ENCODE measurements around the gene DUT. TPM values are rescaled to one million over a fixed set of nuclear protein-coding genes. Genes with fewer than 3 reads are reported as not detected.
A peak's percentile ranks its signal among the peaks of the same experiment; 100 is the strongest.

The DUT gene
- total RNA-seq, 1 donor from 2014 or later = 81.0 TPM

DNA sequence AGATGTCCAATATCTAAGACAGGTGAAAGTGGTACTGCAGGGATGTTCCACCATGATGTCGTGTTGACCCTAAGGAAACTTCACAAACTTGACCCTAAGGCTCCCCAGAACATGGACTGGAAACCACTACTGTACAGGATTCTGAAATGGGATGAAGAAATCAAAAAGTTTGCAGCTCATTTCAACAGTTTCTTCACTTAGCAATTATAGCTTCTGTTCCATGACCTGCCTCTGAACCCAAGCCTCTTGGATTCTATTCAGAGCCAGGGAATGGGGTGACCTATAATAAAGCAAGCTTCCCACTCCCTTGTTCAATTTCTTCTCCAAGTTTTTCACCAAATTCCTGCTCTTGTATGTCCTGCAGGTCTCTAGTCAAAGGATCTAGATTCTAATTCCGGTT lies 40.7 kb downstream of the DUT start:
- H3K27ac Mint-ChIP-seq (ENCODE audit: unreplicated experiment) = no peak overlapping the region
- DNase-seq (ENCODE audit: extremely low spot score, unreplicated experiment) = no peak
- no peak overlapping the region for H3K4me3 Mint-ChIP-seq (ENCODE audit: unreplicated experiment)
- H3K4me1 Mint-ChIP-seq (ENCODE audit: unreplicated experiment) = peaks cover 31% of the 10 kb centered on the region
- H3K9me3 Mint-ChIP-seq (ENCODE audit: unreplicated experiment) = no peaks in the 10 kb centered on the region
- H3K36me3 Mint-ChIP-seq (ENCODE audit: unreplicated experiment) = no peaks in the 10 kb centered on the region
- no peak for TF ChIP-seq CTCF (IDR thresholded peaks at IDR 0.05)
- no peaks in the 10 kb centered on the region for H3K27me3 Mint-ChIP-seq (ENCODE audit: unreplicated experiment)

DNA sequence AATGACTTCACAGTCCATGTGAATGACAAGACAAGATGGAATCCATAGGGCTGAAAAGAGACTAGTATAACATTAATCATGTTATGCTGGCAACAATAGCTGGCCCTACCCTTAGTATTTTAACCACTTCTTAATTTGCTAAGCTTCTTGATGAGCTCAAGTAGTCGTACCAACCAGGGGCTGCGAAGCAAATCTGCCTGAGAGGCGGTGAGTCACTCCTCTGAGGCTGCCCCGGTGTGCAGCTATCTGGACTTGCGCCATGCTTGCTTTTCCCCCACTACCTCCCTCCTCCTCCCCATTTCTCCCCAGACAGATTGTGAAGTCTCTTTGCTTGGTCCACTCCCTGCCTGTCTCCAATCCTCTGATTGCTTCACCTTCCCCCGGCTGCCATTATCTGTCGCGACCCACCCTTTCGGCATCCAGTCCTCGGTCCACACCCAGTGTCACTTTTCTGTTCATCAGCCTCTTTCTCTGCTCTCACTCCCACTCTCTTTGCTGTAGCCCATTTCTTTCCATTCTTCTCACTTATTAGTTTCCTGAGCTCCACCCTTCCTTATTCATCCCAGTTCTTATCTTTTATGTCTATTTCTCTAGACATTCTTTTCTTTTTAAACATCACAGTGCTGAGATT lies 42.7 kb downstream of the DUT start:
- DNase-seq (ENCODE audit: extremely low spot score, unreplicated experiment) = peak; percentile 46
- TF ChIP-seq CTCF (IDR thresholded peaks at IDR 0.05) = no peak
- Mint-ChIP-seq H3K9me3 (ENCODE audit: unreplicated experiment) (peaks cover 4% of the 10 kb centered on the region), H3K27me3 (ENCODE audit: unreplicated experiment) (no peaks in the 10 kb centered on the region), H3K36me3 (ENCODE audit: unreplicated experiment) (peaks cover 2% of the 10 kb centered on the region), H3K27ac (ENCODE audit: unreplicated experiment) (no peak overlapping the region), H3K4me1 (ENCODE audit: unreplicated experiment) (peaks cover 26% of the 10 kb centered on the region), H3K4me3 (ENCODE audit: unreplicated experiment) (no peak overlapping the region)

- H3K9me3 Mint-ChIP-seq (ENCODE audit: unreplicated experiment) = peaks cover 4% of the 10 kb centered on the region
- no peak for TF ChIP-seq CTCF (IDR thresholded peaks at IDR 0.05)
- H3K27me3 Mint-ChIP-seq (ENCODE audit: unreplicated experiment) = no peaks in the 10 kb centered on the region
- peaks cover 26% of the 10 kb centered on the region for H3K4me1 Mint-ChIP-seq (ENCODE audit: unreplicated experiment)
- H3K27ac Mint-ChIP-seq (ENCODE audit: unreplicated experiment) = no peak overlapping the region
- H3K4me3 Mint-ChIP-seq (ENCODE audit: unreplicated experiment) = no peak overlapping the region
- peaks cover 2% of the 10 kb centered on the region for H3K36me3 Mint-ChIP-seq (ENCODE audit: unreplicated experiment)
- DNase-seq (ENCODE audit: extremely low spot score, unreplicated experiment) = no peak
Measured at GRCh38 chr15:48374472-48374871, 43.2 kb downstream of the DUT start.

- no peak for TF ChIP-seq CTCF (IDR thresholded peaks at IDR 0.05)
- no peak overlapping the region for H3K27ac Mint-ChIP-seq (ENCODE audit: unreplicated experiment)
- peaks cover 4% of the 10 kb centered on the region for H3K9me3 Mint-ChIP-seq (ENCODE audit: unreplicated experiment)
- DNase-seq (ENCODE audit: extremely low spot score, unreplicated experiment) = no peak
- H3K4me3 Mint-ChIP-seq (ENCODE audit: unreplicated experiment) = no peak overlapping the region
- no peaks in the 10 kb centered on the region for H3K27me3 Mint-ChIP-seq (ENCODE audit: unreplicated experiment)
- peaks cover 2% of the 10 kb centered on the region for H3K36me3 Mint-ChIP-seq (ENCODE audit: unreplicated experiment)
- peaks cover 24% of the 10 kb centered on the region for H3K4me1 Mint-ChIP-seq (ENCODE audit: unreplicated experiment)
Measured at GRCh38 chr15:48375767-48376166, 44.5 kb downstream of the DUT start.

DNA sequence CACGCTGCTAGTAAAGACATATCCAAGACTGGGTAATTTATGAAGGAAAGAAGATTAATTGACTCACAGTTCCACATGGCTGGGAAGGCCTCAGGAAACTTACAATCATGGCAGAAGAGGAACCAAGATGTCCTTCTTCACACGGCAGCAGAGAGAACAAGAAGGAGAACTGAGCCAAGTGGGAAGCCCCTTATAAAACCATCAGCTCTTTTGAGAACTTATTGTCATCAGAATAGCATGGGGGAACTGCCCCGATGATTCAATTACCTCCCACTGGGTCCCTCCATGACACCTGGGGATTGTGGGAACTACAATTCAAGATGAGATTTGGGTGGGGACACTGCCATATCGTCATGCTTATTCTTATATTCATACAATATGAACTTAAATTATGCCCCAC lies 49.0 kb downstream of the DUT start:
- peaks cover 23% of the 10 kb centered on the region for H3K4me1 Mint-ChIP-seq (ENCODE audit: unreplicated experiment)
- TF ChIP-seq CTCF (IDR thresholded peaks at IDR 0.05) = no peak
- H3K36me3 Mint-ChIP-seq (ENCODE audit: unreplicated experiment) = peaks cover 2% of the 10 kb centered on the region
- DNase-seq (ENCODE audit: extremely low spot score, unreplicated experiment) = peak; percentile 5
- no peak overlapping the region for H3K27ac Mint-ChIP-seq (ENCODE audit: unreplicated experiment)
- no peaks in the 10 kb centered on the region for H3K27me3 Mint-ChIP-seq (ENCODE audit: unreplicated experiment)
- H3K9me3 Mint-ChIP-seq (ENCODE audit: unreplicated experiment) = peaks cover 4% of the 10 kb centered on the region
- H3K4me3 Mint-ChIP-seq (ENCODE audit: unreplicated experiment) = no peak overlapping the region

Data from osteocyte (in vitro differentiated cells).